Measurements from ENCODE around the gene GRAMD1C. TPM values are rescaled to one million over a fixed set of nuclear protein-coding genes. Genes with fewer than 3 reads are reported as not detected.

GRAMD1C gene
- total RNA-seq, 8 experiments from 2014 or later = 0.45 to 6.1 (median 2.6) TPM

DNA sequence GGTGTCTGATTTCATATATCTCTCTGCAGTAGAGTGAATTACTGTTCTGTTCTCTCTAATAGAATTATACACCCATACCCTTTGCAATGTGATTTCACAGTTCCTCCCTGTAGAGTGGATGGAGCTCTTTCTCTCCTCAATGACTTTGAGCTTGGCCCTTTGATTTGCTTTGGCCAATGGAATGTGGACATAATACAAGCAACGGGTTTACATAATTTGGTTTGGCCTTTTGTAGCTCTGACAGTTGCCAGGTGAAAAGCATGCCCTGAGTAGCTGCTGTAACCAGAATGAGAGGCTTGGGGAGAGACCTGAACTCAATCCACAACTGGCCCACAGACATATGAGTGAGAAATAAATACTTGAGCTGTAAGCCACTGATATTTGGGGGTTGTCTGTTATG, 141.3 kb downstream of the GRAMD1C start:
- in situ Hi-C loops (cut with MboI; ENCODE audit: low pct_unique_long_range_greater_than_20kb in 2 of 9, low sequenced_read_pairs in 9 of 9, unreplicated experiment in 9 of 9) = no loop called here

DNA sequence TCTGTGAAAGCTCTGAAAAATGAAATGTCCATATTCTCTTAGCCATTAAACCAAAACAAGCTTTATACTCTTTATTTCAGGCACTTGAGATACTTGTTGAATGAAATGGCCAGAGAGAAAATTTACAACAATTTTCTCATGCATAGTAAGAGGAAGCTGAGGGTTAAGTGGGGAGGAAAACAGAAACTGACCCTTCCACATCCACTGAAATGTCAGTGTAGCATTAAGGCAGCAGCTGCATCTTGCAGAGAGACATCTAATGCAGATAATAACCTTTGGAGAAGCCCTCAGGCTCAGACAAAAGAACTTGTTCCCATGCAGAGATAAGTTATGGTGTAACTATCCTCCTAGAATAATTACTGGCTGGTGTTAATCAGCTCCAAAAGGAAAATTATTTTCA, 143.2 kb downstream of the GRAMD1C start:
- Histone ChIP-seq H3K4me3 (no peak overlapping the region), H3K27ac (no peak overlapping the region), H3K4me1 (replicated peaks in 1 of 2) (no peaks in the 10 kb centered on the region)
- no peak for ATAC-seq (replicated peaks in 6 of 8)
- in situ Hi-C loops (cut with MboI; ENCODE audit: low pct_unique_long_range_greater_than_20kb in 2 of 9, low sequenced_read_pairs in 9 of 9, unreplicated experiment in 9 of 9) = no loop called here

More for the DNA sequence above, 141.3 kb downstream of the GRAMD1C start:
- Histone ChIP-seq H3K4me3 (no peak overlapping the region), H3K4me1 (replicated peaks in 1 of 2) (no peaks in the 10 kb centered on the region), H3K27ac (no peak overlapping the region)
- no peak for ATAC-seq (replicated peaks in 6 of 8)
- 17 to 100% (median 90%) methylated on average over 1 of the region's 1 CpG; no CpG with 5 or more reads in 2 of the 10 experiments for WGBS, 10 experiments

DNA sequence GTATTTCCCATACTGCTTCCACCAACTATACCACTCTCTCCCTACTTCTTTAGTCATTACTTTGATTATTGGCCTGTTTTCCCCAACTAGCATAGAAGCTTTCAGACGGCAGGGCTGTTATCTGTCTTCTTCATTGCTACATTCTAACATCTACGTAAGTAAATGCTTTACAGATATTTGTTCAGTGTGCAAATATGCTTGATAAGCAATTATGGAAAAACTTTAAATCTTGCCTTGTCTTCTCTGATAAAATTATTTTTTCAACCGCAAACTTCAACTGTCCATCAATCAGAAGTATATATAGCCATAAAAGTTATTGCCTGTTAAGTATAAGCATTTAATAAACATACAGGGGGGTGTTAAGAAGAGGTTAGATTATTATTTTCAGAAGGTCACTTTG, 145.0 kb downstream of the GRAMD1C start:
- Histone ChIP-seq H3K4me3 (no peak overlapping the region), H3K4me1 (replicated peaks in 1 of 2) (no peaks in the 10 kb centered on the region), H3K27ac (no peak overlapping the region)
- ATAC-seq (replicated peaks in 6 of 8) = no peak
- WGBS, 10 experiments = 66 to 100% (median 92%) methylated on average over 1 to 3 of the region's 3 CpGs; no CpG with 5 or more reads in 1 of the 10 experiments
- in situ Hi-C loops (cut with MboI; ENCODE audit: low pct_unique_long_range_greater_than_20kb in 2 of 9, low sequenced_read_pairs in 9 of 9, unreplicated experiment in 9 of 9) = no loop called here

DNA sequence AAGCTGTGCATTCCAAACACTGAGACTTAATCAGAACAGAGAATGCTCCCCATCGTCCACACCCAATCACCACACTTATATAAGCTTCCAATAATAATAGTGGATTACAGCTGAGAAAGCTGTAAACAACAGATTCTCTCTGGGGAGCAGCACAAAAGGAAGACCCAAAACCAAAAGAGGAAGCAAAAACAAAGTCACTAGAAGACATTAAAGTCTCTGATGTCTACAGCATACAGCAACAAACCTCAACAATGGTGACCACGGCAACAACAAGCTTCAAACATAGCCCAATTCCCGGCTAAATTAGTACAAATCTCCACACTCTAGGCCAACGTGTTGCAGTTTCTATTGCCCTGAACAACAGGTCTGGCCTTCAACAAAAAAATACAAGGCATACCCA, 147.0 kb downstream of the GRAMD1C start:
- no peaks in the 10 kb centered on the region for H3K4me1 ChIP-seq (replicated peaks in 1 of 2)
- no peak overlapping the region for H3K4me3 ChIP-seq
- WGBS, 10 experiments = 14 to 94% (median 73%) methylated on average over 2 to 4 of the region's 4 CpGs; no CpG with 5 or more reads in 2 of the 10 experiments
- no peak overlapping the region for H3K27ac ChIP-seq
- in situ Hi-C loops (cut with MboI; ENCODE audit: low pct_unique_long_range_greater_than_20kb in 2 of 9, low sequenced_read_pairs in 9 of 9, unreplicated experiment in 9 of 9) = no loop called here
- no peak for ATAC-seq (replicated peaks in 6 of 8)

Other genes with a start within 250 kb of the GRAMD1C start
- gene USF3, start 142.1 kb upstream of the GRAMD1C start, total RNA-seq = 10 to 100 TPM in 4 of 8 experiments, 1 to 10 TPM in 4; 8.2 to 16.8 (median 9.7) TPM
- 100 to 1,000 TPM in 3 of 8 experiments, 10 to 100 TPM in 5; 34.0 to 108 (median 72.5) TPM for gene NAA50, start 92.5 kb upstream of the GRAMD1C start, total RNA-seq
- gene ATP6V1A, start 91.8 kb upstream of the GRAMD1C start, total RNA-seq = 100 to 1,000 TPM in 3 of 8 experiments, 10 to 100 TPM in 5; 48.9 to 129 (median 94.7) TPM
- gene ZDHHC23, start 109.2 kb downstream of the GRAMD1C start, total RNA-seq = 1 to 10 TPM in 7 of 8 experiments, under 1 TPM in 1; 0.46 to 3.5 (median 2.1) TPM
- 10 to 100 TPM in 2 of 8 experiments, 1 to 10 TPM in 6; 2.9 to 15.6 (median 7.6) TPM for gene CCDC191, start 217.7 kb downstream of the GRAMD1C start, total RNA-seq
- gene QTRT2, start 217.9 kb downstream of the GRAMD1C start, total RNA-seq = 10 to 100 TPM in 6 of 8 experiments, 1 to 10 TPM in 2; 9.2 to 33.2 (median 18.6) TPM

Data from motor neuron (in vitro differentiated cells).